Activated CD4-positive, alpha-beta T cell treated with anti-CD3 and anti-CD28 coated beads for 4 hours (primary cell): ENCODE measurements around the gene ATP6V1B1.

ENCODE experiments used
- DNase-seq, 2 donors: peaks; one replicate each; pipeline ENCODE4 v3.0.0-alpha.2; 2020

ATP6V1B1 gene

DNA sequence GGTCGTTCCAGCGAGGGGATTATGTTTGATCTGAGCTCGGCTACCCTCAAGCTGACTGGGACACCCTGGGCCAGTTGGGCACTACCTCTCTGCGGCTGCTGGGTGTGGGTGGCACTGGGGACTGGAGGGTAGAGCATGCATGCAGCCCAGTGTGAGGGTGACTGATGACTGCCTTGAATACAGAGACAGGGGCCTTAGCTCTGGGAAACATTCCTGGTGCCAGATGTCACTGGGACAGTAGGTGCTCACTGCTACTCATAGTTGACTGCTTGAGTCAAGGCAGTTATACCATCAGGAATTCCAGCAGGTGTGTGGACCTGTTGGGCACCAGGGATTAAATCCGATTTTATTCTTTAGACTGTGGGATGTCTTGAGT, 33.6 kb upstream of the ATP6V1B1 start:
- DNase-seq, result no peak

DNA sequence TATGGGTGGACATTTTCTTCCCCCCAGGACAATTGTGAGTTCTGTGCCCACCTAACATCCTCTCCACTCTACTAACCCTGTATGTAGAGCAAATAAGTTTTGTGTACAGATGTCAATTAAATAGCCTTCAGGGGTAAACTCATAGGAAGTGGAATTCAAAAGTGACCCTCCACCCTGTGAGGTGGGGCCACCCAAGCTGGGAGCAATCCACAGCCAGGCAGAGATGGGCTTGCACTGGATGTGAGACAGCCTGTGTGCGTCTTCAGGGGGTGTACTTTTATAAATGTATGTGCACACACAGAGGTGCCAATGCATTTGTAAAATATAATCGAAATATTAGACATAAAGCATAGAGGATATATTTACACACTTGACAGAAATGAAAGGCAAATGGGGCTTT, 33.1 kb upstream of the ATP6V1B1 start:
- DNase-seq, result no peak

DNA sequence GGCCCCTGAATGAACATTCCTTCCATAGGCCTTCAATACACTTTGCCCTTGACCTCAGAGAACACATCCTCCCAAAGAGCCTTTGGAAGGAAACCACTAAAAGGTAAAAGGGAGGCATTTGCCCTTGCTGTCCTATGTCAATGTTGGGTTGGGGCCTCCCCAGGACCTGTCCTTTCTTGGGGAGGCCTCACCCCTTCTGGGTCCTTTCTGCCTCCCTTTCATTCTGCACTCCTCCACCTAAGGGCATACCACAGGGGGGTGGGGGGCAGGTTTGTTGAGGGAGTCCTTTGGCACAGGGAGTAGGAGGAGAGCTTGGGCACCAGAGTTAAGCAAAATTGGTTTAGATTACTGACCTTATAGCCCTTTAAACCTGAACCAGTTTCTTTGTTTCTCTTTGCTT, 32.5 kb upstream of the ATP6V1B1 start:
- no peak for DNase-seq

DNA sequence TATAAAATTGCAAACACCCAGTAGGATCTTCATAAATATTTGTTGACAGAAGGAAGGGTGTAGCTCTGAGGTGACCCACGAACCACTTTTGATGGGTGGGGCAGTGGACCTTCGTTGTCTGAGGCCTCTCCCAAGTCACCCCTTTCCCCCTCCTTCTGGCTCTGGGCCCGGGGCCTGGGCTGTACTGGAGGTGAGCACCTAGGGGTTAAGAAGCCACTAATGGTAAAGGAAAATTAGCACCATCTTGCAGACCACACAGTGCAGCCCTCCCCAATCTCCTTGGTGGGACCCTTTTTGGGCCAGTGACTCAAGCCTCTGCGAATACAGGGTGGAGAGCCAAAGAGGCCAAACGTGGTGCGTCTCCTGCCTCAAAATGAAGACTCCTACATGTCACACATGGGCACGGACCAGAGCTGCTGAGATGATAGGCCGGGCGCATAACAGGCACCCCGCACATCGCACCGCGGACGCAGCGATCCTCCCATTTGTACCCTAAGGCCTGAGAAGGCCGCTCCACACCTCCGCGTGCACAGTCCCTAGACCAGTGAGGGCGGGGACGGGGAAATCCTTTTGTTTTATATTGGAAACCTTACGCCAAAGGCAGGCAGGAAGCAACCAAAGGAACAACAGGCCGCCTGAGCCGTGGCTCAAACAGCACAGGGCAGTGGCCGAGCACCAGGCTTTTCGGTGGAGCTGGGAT, 31.9 kb upstream of the ATP6V1B1 start:
- no peak for DNase-seq

GRCh38 chr2:70904371-70905216, 31.1 kb upstream of the ATP6V1B1 start:
- DNase-seq, result no peak

GRCh38 chr2:70905443-70906421, 30.0 kb upstream of the ATP6V1B1 start:
- no peak for DNase-seq

DNA sequence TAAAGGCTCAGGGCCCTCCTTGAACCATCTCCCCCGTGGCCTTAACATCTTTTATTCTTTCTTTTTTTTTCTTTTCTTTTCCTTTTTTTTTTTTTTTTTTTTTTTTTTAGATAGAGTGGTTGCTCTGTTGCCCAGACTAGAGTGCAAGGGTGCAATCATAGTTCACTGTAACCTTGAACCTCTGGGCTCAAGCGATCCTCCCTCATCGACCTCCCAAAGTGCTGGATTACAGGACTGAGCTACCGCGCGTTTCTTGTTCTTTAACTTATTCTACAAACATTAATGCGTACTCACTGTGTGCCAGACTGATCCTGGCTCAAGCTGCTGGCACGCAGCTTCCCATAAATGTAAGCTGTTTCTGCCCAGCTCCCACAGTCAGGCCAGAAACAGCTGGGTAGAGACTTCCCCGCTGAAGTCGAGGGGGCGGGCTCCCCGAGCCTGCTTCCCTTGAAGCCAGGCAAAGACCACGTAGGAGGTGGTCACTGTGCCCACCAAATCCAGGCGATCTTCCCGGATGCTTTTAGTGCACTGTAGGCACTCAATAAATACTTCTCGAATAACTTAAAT, 29.2 kb upstream of the ATP6V1B1 start:
- DNase-seq, result no peak

DNA sequence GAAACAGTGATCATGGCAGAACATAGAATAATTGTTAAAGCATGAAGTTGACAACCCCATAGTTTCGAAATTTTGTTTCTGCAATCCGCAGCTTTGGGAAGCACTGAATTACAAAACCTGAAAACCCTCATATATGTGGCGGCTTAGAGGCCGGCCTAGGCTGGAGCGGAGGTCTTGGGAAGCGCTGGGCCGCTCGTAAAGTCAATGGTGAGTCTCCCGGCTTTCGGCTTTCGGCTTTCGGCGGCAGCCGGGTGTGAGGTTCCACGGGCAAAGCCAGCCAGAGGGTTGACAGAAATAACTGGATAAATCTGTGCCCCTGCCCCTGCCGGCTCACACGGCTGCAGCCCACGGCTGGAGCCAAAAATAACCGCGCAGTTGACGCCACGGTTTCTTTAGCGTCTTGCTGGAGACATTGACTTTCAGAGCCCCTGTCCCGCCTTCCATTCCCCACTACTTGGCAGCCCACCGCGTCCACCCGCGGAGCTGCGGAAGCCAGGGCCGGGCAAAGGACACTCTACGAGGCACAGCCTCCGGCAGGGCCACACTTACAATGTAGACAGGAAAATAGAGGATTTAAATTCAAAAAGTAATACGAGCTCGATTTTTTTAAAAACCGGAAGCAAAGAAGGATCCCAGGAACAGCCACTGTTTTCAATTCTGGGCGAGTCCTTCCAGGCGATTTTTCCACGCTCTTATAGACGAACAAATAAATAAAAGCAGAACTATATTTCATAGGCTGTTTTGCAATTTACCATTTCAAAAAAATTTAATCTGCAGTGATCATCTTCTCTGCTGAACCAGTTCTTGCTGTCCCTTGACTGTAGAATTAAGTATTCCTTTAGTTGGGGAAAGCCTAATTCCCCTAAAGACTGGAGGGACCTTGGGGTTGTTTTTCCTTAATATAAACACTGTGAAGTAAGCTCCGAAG, 28.3 kb upstream of the ATP6V1B1 start:
- DNase-seq, result no peak

DNA sequence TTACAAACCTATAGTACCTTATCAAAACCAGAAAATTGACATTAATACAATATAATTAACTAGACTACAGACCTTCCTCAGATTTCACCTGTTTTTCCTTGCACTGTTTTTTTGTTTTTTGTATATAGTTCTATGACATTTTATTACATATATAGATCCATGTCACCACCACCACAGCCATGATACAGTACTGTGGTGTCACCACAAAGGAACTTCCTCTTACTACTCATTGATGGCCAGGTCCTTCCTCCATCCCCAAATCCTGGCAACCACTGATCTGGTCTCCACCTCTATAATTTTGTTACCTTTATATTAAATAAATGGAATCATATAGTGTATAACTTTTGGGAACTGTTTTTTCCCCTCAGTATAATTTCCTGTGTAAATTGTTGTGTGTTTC, 19.4 kb upstream of the ATP6V1B1 start:
- DNase-seq, result no peak

GRCh38 chr2:70918016-70918415, 17.7 kb upstream of the ATP6V1B1 start:
- no peak for DNase-seq

DNA sequence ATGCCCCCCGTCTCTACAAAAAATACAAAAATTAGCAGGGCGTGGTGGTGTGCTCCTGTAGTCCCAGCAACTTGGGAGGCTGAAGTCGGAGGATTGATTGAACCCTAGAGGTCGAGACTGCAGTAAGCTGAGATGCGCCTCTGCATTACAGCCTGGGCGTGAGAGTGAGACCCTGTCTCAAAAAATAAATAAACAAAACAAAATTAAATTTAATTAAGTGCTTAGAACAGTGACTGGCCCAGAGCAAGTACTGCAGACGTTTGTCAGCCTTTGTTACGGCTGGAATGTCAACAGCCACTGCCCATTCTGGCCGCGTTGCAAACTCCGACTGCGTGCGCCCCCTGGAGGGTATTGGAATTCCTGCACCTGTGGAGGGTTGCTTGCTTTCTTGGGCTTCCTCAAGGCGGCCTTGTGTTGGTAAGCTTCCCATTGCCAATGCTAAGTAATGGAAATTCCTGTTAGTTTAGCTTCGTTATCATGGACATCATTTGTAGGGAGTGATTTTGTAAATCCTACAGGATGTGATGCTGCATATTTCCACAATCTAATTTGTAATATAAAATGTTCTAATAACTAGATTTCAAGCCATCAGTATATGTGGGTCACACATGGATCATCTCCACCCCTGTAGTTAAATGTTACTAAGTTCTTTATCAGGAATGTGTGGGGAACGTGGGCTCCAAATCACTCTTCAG, 15.9 kb upstream of the ATP6V1B1 start:
- peak; percentile 49 to 74 for DNase-seq

DNA sequence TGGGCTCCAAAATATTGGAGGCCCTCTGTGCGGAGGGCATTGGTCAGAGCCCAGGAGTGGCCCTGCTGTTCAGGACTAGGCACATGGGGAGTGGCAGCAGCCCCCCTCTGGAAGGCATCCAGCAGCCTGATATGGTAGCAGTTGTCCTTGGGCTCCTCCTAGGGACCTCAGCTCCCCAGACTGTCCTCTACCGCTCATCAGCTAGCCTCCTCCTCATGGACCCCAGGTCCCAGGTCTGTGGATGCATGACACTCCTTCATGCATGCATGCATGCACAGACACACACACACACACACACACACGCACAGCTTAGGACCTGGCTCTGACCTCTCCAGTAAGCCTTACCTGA, 15.4 kb upstream of the ATP6V1B1 start:
- no peak for DNase-seq

DNA sequence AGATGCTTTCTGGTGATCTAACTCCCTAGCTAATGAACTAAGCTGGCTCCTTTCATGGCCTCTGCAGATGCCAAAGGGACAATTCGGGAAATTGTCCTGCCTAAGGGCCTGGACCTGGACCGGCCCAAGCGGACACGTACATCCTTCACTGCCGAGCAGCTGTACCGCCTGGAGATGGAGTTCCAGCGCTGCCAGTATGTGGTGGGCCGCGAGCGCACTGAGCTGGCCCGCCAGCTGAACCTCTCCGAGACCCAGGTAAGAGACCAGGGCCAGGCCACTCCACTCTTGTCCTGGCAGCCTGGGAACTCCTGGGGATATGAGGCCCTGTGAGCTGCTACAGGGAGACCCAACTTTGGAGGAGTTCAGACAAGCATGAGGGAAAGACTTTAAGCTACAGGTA, 14.7 kb upstream of the ATP6V1B1 start:
- no peak for DNase-seq

GRCh38 chr2:70921839-70922234, 13.9 kb upstream of the ATP6V1B1 start:
- no peak for DNase-seq

DNA sequence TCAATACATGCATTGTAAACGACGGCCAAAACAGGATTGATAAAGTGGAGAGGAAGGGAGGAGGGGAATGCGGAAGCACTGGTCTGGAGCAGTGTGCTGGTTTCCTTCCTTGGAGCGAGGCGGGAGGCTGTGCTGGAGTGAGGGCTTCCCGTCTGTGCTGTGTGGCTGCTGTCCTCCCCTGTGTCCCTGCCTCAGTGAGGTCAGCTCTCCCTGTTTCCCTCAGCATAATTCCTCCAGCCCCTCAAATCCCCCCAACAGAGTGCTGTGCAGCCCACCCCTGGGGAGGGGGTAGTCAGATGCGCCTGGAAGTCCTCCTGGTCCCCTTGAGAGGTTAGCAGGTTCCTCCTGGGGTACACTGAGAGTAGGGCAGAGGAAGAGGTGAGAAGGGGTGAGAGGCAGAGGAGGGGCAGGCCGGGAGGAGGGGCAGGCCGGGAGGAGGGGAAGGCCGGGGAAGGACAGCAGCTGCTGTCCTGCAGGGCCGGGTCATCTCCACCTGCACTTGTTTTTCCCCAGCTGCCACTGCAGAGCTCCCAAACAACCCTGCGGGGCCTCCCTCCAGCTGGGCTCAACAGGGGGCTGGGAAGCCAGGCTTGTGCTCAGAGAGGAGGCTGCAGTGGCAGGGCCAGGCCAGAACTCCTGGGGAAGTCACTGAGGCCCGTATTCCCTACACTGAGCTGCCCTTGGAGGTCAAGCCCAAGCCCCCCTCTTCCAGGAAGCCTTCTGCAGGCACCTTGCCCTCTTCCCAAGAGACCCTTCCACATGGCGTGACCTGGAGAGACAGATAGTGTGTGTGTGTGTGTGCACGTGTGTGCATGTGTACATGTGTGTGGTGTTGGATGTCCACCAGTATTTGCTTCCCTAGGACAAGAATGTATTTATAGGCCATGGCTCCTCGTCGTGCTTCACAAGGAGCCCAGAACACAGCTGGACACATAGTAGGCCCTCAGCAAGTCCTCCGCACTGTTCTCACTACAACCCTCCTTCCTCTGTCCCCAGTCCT, 13.2 kb upstream of the ATP6V1B1 start:
- no peak for DNase-seq

- DNase-seq, result no peak
Observed at GRCh38 chr2:70923378-70924015, 12.2 kb upstream of the ATP6V1B1 start.

DNA sequence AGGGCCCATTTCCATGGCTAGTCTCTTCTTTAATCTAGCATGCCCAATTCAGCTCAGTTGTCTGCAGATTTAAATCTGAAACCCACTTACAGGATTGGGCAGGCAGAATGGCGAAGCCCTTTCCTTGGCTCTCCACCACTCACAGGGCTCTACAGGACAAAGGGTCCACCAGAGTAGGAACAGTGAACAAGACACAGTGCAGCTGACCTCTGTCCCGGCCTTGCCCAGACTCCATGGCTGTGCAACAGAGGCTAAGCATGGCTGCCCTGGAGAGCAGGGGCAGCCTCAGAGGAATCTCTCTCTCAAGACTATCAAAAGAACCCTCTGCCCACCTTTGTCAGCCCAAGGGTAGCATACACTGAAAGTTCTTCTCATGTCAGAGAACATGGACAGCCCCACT, 9.7 kb upstream of the ATP6V1B1 start:
- DNase-seq, result no peak

DNA sequence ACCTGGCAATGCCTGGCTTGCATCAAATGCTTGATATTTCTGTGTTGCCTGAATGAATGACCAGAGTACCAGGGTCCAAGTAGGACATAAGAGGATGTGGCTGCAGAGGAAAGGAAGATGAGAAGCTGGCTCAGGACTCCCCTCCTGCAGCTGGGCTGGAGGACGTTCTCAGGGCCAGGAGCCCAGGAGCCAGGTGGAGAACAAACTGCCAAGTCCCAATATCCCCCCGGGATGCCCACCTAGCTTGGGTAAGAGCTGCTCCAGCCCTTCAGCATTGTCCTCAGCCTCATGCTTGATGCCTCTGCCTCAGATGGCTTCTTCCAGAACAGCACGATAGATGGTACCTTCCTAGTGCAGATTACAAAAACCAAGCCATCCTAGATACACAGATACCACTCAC, 8.6 kb upstream of the ATP6V1B1 start:
- DNase-seq, result no peak

DNA sequence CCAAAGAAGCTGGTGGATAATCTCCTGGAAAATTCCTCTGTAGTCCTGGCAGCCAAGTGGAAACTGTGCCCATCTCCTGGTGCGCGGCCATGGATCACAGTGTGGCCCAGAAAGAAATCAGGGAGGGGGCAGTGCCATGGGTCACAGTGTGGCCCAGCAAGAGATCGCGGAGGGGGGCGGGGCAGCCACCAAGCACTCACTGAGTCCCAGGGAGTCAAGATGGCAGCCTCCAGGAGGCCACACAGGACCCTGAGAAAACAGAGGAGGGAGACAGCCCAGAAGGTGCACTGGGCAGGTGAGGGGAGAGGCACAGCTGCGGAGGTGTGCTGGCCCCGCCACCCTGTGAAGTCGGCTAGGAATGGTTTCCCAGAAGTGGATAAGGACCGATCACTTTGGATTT, 8.1 kb upstream of the ATP6V1B1 start:
- no peak for DNase-seq
